ENCODE results near the gene PAPLN. TPM values are rescaled to one million over a fixed set of nuclear protein-coding genes. Genes with fewer than 3 reads are reported as not detected.
A peak's percentile ranks its signal among the peaks of the same experiment; 100 is the strongest.
"Not testable (repeated sequence)": the region's sequence is repeated elsewhere in the genome, so short reads cannot be mapped to it uniquely, and the experiment has no call there.

PAPLN gene, protein sequence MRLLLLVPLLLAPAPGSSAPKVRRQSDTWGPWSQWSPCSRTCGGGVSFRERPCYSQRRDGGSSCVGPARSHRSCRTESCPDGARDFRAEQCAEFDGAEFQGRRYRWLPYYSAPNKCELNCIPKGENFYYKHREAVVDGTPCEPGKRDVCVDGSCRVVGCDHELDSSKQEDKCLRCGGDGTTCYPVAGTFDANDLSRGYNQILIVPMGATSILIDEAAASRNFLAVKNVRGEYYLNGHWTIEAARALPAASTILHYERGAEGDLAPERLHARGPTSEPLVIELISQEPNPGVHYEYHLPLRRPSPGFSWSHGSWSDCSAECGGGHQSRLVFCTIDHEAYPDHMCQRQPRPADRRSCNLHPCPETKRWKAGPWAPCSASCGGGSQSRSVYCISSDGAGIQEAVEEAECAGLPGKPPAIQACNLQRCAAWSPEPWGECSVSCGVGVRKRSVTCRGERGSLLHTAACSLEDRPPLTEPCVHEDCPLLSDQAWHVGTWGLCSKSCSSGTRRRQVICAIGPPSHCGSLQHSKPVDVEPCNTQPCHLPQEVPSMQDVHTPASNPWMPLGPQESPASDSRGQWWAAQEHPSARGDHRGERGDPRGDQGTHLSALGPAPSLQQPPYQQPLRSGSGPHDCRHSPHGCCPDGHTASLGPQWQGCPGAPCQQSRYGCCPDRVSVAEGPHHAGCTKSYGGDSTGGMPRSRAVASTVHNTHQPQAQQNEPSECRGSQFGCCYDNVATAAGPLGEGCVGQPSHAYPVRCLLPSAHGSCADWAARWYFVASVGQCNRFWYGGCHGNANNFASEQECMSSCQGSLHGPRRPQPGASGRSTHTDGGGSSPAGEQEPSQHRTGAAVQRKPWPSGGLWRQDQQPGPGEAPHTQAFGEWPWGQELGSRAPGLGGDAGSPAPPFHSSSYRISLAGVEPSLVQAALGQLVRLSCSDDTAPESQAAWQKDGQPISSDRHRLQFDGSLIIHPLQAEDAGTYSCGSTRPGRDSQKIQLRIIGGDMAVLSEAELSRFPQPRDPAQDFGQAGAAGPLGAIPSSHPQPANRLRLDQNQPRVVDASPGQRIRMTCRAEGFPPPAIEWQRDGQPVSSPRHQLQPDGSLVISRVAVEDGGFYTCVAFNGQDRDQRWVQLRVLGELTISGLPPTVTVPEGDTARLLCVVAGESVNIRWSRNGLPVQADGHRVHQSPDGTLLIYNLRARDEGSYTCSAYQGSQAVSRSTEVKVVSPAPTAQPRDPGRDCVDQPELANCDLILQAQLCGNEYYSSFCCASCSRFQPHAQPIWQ
- 3.2 TPM for total RNA-seq
- long read RNA-seq, full-length matches to known transcripts = 1 of 4 reads
- long read RNA-seq, partial matches to known transcripts = 1 of 4 reads
- long read RNA-seq, other reads (novel, unspliced or antisense) = 2 of 4 reads

DNA sequence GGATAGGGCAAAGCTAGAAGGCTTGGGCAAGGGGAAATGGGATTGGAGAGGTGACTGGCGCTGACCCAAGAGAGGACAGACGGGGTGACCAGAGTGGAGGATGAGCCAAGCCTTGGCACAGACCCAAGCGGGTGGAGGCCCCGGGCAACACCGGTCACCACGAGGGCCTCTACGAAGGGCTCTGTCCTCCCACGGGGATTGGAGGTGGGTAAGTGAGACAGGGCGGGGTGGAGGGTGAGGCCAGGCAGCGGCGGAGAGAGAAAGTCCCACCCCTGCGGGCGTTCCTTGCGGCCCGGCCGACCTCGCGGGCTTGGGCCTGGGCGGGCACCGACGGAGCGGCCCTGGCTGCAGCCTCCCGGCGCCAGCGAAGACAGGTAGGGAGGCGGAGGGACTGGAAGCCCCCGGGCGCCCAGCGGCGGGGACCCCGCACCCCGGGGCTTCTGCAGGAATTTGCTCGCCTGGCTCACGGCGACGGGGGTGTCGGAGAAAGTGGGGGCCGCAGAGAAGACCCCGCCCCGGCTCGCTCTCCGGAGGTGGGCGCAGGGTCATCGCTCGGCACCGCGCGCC, at the start of gene PAPLN:
Gene PAPLN, plus strand, starts transcription at position 288 of the 567 bp plus-strand sequence. CDS start 2,273 bp downstream, outside the sequence.
- ATAC-seq (peak; percentile 46), DNase-seq (no peak)
- intact Hi-C loops (cut with micrococcal nuclease) = no loop called here

DNA sequence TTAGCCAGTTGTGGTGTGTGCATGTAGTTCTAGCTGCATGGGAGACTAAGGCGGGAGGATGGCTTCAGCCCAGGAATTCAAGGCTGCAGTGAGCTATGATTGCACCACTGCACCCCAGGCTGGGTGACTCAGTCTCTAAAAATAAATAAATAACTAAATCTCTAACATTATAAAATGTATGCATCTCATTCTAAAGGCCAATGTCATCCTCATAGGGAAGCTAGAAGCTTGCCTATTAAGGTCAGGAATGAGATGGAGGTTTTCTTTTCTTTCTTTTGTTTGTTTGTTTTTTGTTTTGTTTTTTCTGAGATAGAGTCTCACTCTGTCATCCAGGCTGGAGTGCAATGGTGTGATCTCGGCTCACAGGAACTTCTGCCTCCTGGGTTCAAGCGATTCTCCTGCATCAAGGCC, 48.8 kb upstream of the PAPLN start:
- DNase-seq = no peak
- intact Hi-C loops (cut with micrococcal nuclease) = no loop called here
- ATAC-seq = no peak

DNA sequence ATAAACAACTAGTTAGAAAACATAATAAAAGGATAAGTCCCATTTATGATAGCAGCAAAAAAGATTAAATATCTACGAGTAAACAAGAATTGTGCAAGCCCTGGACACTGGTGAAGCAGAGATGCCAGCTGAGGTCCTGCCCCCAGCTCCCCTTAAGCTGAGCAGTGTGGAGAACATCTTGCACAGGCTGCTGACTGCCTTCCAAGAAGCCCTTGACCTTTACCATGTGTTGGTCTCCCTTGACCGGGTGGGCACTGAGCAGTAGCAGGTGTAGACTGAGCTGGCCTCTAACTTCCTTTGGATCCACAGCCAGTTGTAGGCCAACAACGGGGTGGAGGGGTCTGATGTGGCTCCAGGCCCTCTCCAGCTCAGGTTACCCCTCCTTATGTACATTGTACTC, 47.7 kb upstream of the PAPLN start:
- intact Hi-C loops (cut with micrococcal nuclease) = no loop called here
- DNase-seq = no peak
- ATAC-seq = no peak

- intact Hi-C loops (cut with micrococcal nuclease) = no loop called here
- no peak for DNase-seq
- ATAC-seq = no peak
Measured at GRCh38 chr14:73191441-73191840, 45.9 kb upstream of the PAPLN start.

GRCh38 chr14:73194306-73194705, 43.0 kb upstream of the PAPLN start:
- ATAC-seq; intact Hi-C loops (cut with micrococcal nuclease); DNase-seq: not testable (repeated sequence)

DNA sequence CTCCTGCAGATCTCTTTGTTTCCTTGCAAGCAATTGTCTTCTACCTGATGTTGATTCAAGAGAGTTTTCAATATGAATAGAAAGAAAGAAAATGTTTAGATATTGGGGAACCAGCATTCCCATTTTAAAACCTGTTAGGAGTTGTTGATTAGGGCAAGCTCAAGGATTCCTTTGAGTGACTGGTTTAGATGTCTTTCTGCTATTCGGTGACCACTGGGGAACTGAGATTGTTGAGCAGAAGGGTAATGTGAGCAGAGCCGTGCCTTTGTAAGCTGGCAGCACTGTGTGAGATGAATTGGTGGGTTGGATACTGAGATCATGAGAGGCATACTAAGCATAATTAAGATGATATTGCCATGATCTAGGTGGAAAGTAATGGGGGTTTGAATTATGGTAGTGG, 39.1 kb upstream of the PAPLN start:
- DNase-seq (no peak), ATAC-seq (no peak)
- intact Hi-C loops (cut with micrococcal nuclease) = no loop called here

DNA sequence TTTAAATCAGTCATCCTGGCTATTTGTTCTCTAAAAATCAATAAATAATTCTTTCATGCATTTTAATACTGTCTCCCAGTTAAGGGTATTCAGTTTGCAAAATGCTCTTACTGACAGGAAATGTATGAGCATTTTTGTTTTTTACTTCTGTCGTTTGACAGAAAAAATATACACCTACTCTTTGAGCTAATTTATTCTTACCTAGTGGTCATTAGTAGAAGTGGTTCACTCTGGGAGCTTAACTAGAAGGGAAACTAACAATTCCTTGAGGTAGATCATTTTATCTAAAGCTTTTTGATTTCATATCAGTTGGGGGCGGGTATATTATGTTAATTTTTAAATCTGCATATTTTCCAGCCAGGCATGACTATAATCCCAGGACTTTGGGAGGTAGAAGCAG, 33.8 kb upstream of the PAPLN start:
- no peak for ATAC-seq
- intact Hi-C loops (cut with micrococcal nuclease) = no loop called here
- no peak for DNase-seq

- DNase-seq = no peak
- intact Hi-C loops (cut with micrococcal nuclease) = no loop called here
- ATAC-seq = no peak
Measured at GRCh38 chr14:73207615-73208014, 29.7 kb upstream of the PAPLN start.

GRCh38 chr14:73208390-73208789, 28.9 kb upstream of the PAPLN start:
- intact Hi-C loops (cut with micrococcal nuclease) = no loop called here
- DNase-seq = no peak

GRCh38 chr14:73208846-73209245, 28.5 kb upstream of the PAPLN start:
- intact Hi-C loops (cut with micrococcal nuclease) = no loop called here
- ATAC-seq = no peak
- no peak for DNase-seq

More at GRCh38 chr14:73208390-73208789, 28.9 kb upstream of the PAPLN start:
- ATAC-seq = no peak

DNA sequence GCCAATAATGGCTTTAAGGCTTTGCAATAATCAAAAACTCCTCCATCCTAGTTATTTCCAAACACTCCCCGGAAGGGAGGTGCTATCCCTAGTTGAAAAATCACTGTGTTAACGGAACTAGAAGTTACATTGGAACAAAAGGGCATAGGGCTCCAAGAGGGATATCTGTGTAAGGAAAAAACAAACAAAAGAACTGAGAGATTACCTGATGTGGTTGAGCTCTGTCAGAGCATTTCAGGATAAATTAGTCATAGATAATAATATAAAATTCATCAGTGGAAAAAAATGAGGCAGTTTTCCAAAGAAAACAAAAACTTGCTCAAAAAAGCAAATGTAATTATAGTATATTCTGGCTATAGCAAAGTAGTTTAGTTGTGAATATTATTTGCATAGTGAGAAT, 27.4 kb upstream of the PAPLN start:
- intact Hi-C loops (cut with micrococcal nuclease) = no loop called here
- no peak for ATAC-seq

DNA sequence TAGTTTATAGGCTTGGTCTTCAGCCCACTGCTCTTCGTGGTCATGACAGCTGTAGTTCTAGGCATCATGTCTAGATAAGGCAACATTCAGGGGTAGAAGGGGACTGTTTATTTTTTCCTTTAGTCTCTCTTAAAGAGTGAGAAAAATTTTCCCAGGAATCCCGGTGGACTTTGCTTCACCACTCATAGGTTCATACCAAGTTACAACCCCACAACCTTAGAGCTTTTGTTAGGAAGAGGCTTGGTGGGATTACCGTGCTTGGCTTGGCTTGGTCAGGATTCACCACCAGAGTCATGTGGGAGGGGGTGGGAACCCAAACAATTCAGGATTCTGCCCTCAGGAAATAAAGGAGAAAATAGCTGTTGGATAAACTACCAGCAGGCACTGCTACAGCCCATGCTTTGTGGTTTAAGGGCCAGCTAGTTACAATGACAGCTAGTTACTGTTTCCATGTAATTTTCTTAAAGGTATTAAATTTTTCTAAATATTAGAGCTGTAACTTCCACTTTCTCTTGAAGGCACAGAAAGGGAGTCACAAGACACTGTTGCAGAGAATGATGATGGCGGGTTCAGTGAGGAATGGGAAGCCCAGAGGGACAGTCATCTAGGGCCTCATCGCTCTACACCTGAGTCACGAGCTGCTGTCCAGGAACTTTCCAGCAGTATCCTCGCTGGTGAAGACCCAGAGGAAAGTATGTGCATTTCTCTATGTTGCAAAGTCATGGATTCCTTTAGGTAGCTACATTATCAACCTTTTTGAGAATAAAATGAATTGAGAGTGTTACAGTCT, 25.9 kb upstream of the PAPLN start:
- ATAC-seq = no peak
- intact Hi-C loops (cut with micrococcal nuclease) = no loop called here
- no peak for DNase-seq

More for the DNA sequence above, 27.4 kb upstream of the PAPLN start:
- DNase-seq = no peak

GRCh38 chr14:73216030-73216429, 21.3 kb upstream of the PAPLN start:
- ATAC-seq (no peak), DNase-seq (no peak)
- intact Hi-C loops (cut with micrococcal nuclease) = no loop called here

DNA sequence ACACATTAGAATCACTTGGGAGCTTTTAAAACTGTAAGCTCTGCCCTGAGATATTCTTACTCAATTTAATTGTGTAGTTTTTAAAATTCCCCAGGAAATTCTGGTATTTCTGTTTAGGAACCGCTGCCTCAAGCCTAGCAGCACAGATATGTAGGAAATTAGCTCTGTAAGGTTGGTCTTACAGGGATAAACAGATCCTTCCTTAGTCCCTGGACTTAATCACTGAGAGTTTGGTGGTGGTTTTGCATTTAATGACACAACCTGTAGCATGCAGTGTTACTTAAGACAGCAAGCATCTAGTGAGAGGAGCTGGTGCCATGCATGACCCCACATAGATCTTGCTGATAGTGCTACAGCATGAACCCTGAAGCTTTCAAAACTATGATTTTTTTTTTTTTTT, 19.9 kb upstream of the PAPLN start:
- ATAC-seq (no peak), DNase-seq (no peak)
- intact Hi-C loops (cut with micrococcal nuclease) = no loop called here

DNA sequence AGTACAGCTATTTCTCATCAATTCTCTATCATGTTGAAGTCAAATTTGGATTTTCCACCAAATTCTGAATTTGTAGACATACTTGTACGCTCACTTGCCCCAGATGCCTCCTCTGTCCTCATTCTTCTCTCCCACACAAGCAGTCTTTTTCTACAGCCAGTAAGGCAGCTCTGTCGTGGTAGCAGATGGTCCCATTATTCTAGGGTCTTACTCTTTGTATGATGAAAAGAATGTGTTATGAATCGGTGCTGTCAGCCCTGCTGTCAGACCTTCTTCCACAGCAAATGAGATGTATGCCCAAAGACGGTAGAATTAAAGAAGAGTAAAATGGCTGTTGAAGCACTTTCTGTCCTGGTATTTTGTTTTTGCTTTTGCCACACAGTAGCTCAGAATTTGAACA, 17.2 kb upstream of the PAPLN start:
- intact Hi-C loops (cut with micrococcal nuclease) = no loop called here
- no peak for DNase-seq
- ATAC-seq = no peak

DNA sequence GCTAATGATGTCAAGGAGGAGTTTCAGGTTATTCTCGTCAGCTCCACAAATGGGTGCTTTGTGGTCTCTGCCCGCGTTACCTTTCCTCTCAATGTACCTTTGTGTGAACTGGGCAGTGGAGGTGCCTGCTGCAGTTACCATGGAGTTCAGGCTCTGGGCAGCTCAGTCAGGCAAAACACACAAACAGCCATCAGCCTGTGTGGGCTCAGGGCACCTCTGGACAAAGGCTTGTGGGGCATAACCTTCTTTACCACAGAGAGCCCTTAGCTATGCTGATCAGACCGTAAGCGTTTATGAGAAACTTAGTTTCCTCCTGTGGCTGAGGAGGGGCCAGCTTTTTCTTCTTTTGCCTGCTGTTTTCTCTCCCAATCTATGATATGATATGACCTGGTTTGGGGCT, 16.7 kb upstream of the PAPLN start:
- intact Hi-C loops (cut with micrococcal nuclease) = no loop called here
- ATAC-seq (no peak), DNase-seq (no peak)

GRCh38 chr14:73221945-73222344, 15.4 kb upstream of the PAPLN start:
- intact Hi-C loops (cut with micrococcal nuclease) = no loop called here
- DNase-seq (no peak), ATAC-seq (no peak)

DNA sequence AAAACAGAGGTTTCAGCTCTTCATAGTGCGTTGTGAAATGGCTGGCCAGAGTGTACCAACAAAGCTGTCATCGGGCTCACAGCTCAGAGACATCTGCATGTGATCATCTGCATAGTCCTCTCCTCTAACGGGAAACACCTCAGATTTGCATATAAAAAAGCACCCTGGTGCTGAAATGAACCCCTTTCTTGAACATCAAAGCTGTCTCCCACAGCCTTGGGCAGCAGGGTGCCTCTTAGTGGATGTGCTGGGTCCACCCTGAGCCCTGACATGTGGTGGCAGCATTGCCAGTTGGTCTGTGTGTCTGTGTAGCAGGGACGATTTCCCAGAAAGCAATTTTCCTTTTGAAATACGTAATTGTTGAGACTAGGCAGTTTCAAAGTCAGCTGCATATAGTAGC, 14.3 kb upstream of the PAPLN start:
- ATAC-seq (peak; percentile 63), DNase-seq (no peak)
- intact Hi-C loops (cut with micrococcal nuclease) = no loop called here

Data from left ventricle myocardium superior (tissue), 1 donor.